DOHH2 (cell line): ENCODE results near the gene RBM12.

ENCODE experiments used
- H3F3A ChIP-seq: fragments of 200-600 bp; sonication (generic), shearing (Covaris generic); 2 replicates; pipeline ENCODE4 v1.6.0; 2016; ENCODE audit warnings: antibody characterized with exemption, mild to moderate bottlenecking; ENCODE audit not compliant: control insufficient read depth, insufficient read depth
- H3K27ac ChIP-seq: fragments of 200-600 bp; sonication (generic); 2 replicates; pipeline ENCODE4 v1.5.1; 2014; ENCODE audit warnings: low read depth, mild to moderate bottlenecking, low read length, moderate library complexity
- H3K27me3 ChIP-seq: fragments of 200-600 bp; sonication (generic); 2 replicates; pipeline ENCODE4 v1.6.1; 2014; ENCODE audit warnings: mild to moderate bottlenecking, low read length, mixed read lengths; ENCODE audit not compliant: control insufficient read depth
- H3K36me3 ChIP-seq: fragments of 200-600 bp; sonication (generic); 2 replicates; pipeline ENCODE4 v1.6.1; 2014; ENCODE audit warnings: mild to moderate bottlenecking, low read length, moderate library complexity, mixed read lengths; ENCODE audit not compliant: control insufficient read depth
- H3K4me1 ChIP-seq: fragments of 200-600 bp; sonication (generic); 2 replicates; pipeline ENCODE4 v1.6.1; 2014; ENCODE audit warnings: mild to moderate bottlenecking, low read length, mixed read lengths; ENCODE audit not compliant: control insufficient read depth
- H3K4me2 ChIP-seq: fragments of 200-600 bp; sonication (generic); 2 replicates; pipeline ENCODE4 v1.6.0; 2014; ENCODE audit warnings: mild to moderate bottlenecking, low read length, moderate library complexity
- H3K4me3 ChIP-seq: fragments of 200-600 bp; sonication (generic); 2 replicates; pipeline ENCODE4 v1.5.1; 2014; ENCODE audit warnings: mild to moderate bottlenecking, low read length, mixed read lengths
- H3K79me2 ChIP-seq: fragments of 200-600 bp; sonication (generic); 2 replicates; pipeline ENCODE4 v1.6.1; 2014; ENCODE audit warnings: mild to moderate bottlenecking, low read length, mixed read lengths; ENCODE audit not compliant: control insufficient read depth
- H3K9me2 ChIP-seq: fragments of 200-600 bp; sonication (generic); replicated peaks from 2 replicates; pipeline ENCODE4 v1.6.1; 2014; ENCODE audit warnings: mild to moderate bottlenecking, low read length, mixed read lengths; ENCODE audit not compliant: control insufficient read depth
- H3K9me3 ChIP-seq: fragments of 200-600 bp; sonication (generic); 2 replicates; pipeline ENCODE4 v1.6.1; 2014; ENCODE audit warnings: antibody characterized with exemption, low read length, mixed read lengths; ENCODE audit not compliant: control insufficient read depth, insufficient read depth
- H4K20me1 ChIP-seq: fragments of 200-600 bp; sonication (generic); 2 replicates; pipeline ENCODE4 v1.6.0; 2014; ENCODE audit warnings: low read depth, mild to moderate bottlenecking, antibody characterized with exemption, low read length, moderate library complexity; ENCODE audit not compliant: control insufficient read depth, insufficient read depth
- CTCF ChIP-seq: fragments of 200-600 bp; sonication (generic); IDR thresholded peaks from one replicate; pipeline ENCODE4 v1.5.1; 2014; ENCODE audit warnings: antibody characterized with exemption, mild to moderate bottlenecking, low read depth, low read length; ENCODE audit not compliant: poor library complexity, severe bottlenecking
- EZH2phosphoT487 ChIP-seq: fragments of 200-600 bp; sonication (generic); IDR thresholded peaks from 2 replicates; pipeline ENCODE4 v1.6.1; 2017; ENCODE audit warnings: borderline replicate concordance, mild to moderate bottlenecking, antibody characterized with exemption, low read length, moderate library complexity, mixed read lengths

The RBM12 gene

DNA sequence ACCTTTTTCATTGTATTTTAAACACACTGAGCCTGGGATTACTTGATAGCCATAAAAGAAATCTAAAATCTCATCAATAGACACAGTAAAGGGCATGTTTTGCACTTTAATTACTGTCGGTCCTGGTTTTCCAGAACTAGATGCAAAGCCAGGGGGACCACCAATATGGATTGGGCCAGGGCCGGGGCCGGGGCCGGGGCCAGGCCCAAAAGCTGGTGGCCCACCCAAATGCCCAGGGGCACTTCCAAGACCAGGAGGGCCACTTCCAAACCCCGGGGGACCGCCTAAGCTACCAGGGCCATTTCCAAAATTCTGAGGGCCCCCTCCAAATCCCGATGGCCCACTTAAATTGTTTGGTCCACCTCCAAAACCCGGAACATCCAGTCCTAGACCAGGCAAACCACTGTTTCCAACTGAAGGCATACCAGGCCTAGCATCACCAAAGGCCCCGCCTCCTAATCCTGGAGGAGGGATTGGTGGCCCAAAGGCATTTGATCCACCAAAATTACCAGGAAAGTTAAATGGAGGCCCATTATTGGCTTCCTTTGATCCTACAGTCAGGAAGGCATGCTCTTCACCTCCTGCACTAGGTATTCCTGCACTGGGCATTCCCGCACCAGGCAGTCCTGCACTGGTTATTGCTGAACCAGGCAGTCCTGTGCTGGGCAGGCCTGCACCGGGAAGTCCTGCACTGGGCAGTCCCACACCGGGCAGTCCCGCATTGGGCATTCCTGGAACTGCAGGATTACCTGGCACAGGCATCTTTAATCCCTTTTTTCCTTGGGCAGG lies 11.9 kb downstream of the RBM12 start:
- Histone ChIP-seq H3F3A (peaks cover 20% of the 10 kb centered on the region), H3K79me2 (peaks cover 99% of the 10 kb centered on the region), H3K4me2 (no peak overlapping the region), H3K36me3 (peaks cover 93% of the 10 kb centered on the region), H4K20me1 (peaks cover 43% of the 10 kb centered on the region), H3K27me3 (no peaks in the 10 kb centered on the region), H3K27ac (no peak overlapping the region), H3K4me1 (peaks cover 7% of the 10 kb centered on the region), H3K4me3 (no peak overlapping the region), H3K9me2 (no peaks in the 10 kb centered on the region), H3K9me3 (no peaks in the 10 kb centered on the region)
- TF ChIP-seq CTCF (no peak), EZH2phosphoT487 (no peak)

DNA sequence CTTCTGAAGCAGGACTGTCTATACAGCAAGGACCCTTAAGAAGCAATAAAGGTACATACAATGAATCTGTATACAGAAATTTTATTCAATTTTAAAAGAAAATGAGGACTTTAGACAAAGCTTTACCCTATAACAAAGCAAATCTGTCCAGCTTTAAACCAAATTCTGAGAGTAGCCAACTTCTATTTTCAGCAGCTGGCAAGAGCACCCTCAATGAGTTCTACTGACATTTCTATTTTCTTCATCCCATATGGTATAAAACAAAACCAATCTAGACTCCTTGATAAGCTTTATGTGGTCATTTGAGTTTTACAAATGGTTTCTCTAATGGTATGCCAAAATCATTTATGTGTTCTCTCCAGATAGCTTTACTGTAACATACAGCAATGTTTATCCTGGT lies 12.7 kb downstream of the RBM12 start:
- Histone ChIP-seq H3F3A (peaks cover 20% of the 10 kb centered on the region), H3K79me2 (peaks cover 96% of the 10 kb centered on the region), H3K9me3 (no peaks in the 10 kb centered on the region), H3K9me2 (no peaks in the 10 kb centered on the region), H3K27ac (no peak overlapping the region), H3K4me2 (no peak overlapping the region), H3K4me1 (no peaks in the 10 kb centered on the region; the same call in 1 of the 2 replicates), H3K4me3 (no peak overlapping the region), H3K27me3 (no peaks in the 10 kb centered on the region), H3K36me3 (peaks cover 86% of the 10 kb centered on the region), H4K20me1 (peaks cover 38% of the 10 kb centered on the region)
- TF ChIP-seq CTCF (no peak), EZH2phosphoT487 (no peak)

DNA sequence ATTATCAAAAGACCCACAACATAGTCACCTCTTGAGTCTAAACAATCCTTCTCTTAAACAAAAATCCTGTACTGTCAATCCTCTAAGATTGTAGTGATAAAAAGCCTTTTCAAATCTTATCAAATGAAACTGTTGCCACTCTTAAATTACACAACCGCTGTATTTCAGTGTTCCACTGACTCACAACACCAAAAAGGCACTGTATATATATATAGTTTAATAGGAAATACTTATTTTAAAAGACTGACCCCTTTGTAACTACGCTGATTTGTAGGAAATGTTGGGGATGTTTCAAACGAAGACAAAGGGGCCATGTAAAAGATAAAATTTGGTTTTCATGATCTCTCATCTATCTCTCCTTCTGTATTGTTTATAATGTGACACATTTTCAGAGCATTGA lies 14.1 kb downstream of the RBM12 start:
- H3K36me3 ChIP-seq, result peaks cover 74% of the 10 kb centered on the region
- no peak for TF ChIP-seq EZH2phosphoT487
- TF ChIP-seq CTCF, result no peak
- no peak overlapping the region for H3K4me2 ChIP-seq
- H4K20me1 ChIP-seq, result peaks cover 36% of the 10 kb centered on the region
- no peaks in the 10 kb centered on the region for H3K9me3 ChIP-seq
- peaks cover 91% of the 10 kb centered on the region for H3K79me2 ChIP-seq
- no peak overlapping the region for H3K27ac ChIP-seq
- H3K4me1 ChIP-seq, result no peaks in the 10 kb centered on the region
- H3F3A ChIP-seq, result peaks cover 20% of the 10 kb centered on the region
- H3K4me3 ChIP-seq, result no peak overlapping the region
- H3K27me3 ChIP-seq, result no peaks in the 10 kb centered on the region
- H3K9me2 ChIP-seq, result no peaks in the 10 kb centered on the region
